NCI-H82 treated with DMSO at 0.1 percent for 48 hours (cell line): Measurements from ENCODE around the gene CTDSPL2.
"Not testable (repeated sequence)": the region's sequence is repeated elsewhere in the genome, so short reads cannot be mapped to it uniquely, and the experiment has no call there.

Experiments used
- DNase-seq: peaks from one replicate; lab custom pipeline; 2025; ENCODE audit not compliant: unreplicated experiment; lab: John Stamatoyannopoulos, UW

CTDSPL2 gene

DNA sequence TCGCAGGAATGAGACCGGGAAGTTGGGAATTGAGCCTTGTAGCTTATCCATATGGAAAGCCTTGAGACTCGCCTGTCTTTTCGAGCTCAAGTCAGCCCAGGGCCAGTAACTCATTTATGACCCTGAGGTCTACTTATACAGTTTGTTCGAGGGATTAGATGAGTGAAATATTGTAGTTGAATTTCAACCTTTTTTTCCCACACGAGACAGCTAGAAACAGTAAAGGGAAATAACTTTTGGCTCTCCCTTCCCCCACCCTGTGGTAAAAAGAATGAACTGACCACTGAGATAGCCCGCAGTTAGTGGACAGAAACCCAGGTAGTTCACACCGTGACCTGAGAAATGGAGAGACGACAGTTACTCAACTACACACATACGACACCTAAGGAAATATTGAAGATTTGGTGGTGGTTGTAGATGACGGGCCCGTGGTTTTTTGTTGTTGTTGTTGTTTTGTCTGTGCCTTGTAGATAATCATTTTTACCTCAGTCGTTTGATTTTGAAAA lies 110.4 kb downstream of the CTDSPL2 start:
- no peak for DNase-seq

DNA sequence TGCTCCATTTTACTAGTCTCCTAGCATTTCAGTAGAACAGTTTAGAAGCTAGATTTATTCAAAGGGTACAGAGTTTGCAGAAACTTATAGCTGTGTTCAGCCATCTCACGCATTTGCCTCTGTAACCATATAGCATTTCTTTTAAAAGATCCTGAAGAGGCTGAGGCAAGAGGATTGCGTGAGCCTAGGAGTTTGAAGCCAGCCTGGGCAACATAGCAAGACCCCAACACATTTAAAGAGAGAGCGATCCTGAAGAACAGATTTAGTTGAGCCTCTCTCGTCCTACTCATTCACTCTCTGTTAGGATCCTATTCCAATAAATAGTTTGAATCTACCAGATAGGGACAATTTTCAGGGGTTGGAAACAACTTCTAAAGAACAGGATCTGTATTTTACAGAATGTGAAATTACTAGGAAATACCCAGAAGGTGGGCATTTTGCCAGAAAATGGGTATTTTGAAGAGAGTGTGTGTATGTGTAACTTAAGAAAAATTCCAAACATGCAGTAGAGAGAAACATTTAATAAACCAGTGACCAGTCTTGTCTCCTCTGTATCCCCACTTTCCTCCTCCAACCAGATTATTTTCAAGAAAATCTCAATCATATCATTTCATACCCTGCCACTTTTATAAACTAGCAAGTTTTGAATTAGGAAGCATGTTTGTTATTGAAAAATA lies 114.0 kb downstream of the CTDSPL2 start:
- no peak for DNase-seq

DNA sequence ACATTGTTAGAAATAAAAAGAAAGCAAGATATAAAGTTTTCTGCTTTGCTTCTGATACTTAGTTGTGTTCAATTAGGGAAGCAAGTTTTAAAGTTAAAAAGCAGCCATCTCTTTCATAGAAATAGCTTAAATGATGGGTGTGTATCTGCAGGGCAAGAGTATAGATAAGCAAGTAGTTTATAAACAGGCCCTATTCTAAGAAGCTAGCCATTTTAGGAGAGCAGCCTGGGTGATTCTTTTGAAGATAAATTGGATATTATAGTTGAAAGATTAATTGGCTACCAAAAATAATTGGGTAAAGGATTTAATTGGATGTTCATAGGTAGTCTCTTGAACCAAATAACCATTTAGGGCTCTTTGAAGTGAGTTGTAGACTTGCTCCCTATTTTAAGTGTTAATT lies 115.2 kb downstream of the CTDSPL2 start:
- no peak for DNase-seq

DNA sequence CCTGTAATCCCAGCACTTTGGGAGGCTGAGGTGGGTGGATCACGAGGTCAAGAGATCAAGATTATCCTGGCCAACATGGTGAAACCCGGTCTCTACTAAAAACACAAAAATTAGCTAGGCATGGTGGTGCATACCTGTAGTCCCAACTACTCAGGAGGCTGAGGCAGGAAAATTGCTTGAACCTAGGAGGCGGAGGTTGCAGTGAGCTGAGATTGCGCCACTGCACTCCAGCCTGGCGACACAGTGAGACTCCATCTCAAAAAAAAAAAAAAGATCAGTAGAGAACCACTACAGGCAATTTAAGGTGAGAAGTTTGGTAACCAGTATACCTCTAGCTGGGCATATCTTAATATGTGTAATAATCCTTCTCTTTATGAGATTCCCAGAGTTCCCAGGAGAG lies 117.3 kb downstream of the CTDSPL2 start:
- not testable (repeated sequence) for DNase-seq

DNA sequence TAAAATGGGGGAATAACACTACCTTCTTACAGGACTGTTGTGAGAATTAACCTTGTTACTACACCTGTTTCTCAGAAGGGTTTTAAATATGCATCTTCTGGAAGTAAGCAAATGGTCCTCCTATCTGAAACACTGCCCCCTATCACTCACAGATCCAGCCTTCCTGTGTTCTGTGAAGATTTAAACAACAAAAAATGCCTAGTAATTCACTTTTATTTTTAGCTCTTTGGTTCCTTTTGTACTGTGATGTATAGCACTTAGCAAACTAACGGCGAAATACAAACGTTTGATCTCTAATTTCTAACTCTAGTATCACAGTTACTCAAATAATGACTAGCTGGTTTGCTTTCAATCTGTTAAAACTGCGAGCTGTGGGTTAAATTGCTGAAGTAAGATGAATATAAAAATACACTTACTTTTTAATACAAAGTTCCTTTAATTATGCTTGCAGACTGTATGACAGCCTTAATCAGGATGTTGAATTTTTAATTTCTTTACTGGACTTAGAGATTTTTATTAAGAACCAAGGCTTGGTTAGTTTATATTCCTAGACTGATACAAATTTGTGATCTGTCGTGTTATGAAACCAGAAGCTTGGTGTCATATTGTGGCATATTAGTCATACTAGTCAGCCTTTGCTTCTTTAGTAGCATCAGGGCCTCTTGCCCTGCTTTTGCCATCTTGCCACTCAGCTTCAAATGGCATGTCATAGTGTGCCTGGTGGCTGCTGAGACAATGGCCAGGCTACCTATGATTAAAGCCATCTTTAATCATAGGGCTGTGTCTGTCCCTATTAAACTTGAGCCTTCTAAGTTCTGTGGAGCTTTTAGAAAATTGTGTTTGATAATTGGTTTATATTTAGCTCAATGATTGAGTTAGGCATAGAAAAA lies 118.7 kb downstream of the CTDSPL2 start:
- DNase-seq = no peak

DNA sequence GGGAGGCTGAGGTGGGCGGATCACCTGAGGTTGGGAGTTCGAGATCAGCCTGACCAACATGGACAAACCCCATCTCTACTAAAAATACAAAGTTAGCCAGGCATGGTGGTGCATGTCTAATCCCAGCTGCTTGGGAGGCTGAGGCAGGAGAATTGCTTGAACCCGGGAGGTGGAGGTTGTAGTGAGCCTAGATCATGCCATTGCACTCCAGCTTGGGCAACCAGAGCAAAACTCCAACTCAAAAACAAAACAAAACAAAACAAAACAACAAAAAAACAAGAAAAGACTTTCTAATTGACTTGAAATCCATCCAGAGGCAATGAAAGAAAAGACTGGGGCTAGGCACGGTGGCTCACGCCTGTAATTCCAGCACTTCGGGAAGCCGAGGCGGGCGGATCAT lies 121.7 kb downstream of the CTDSPL2 start:
- not testable (repeated sequence) for DNase-seq

DNA sequence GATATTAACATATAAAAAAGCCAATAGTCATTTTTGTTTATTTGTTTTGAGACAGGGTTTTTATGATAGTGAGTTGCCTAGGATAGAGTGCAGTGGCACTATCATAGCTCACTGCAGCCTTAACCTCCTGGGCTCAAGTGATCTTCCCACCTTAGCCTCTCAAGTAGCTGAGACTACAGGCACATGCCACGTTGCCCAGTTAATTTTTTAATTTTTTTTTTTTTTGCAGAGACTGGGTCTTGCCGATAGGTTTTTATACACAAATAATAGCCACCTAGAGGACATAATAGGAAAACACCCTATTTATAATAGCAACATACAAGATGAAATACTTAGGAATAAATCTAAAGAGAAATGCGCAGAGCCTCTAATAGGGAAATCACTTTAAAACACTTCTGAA lies 122.8 kb downstream of the CTDSPL2 start:
- DNase-seq = no peak

DNA sequence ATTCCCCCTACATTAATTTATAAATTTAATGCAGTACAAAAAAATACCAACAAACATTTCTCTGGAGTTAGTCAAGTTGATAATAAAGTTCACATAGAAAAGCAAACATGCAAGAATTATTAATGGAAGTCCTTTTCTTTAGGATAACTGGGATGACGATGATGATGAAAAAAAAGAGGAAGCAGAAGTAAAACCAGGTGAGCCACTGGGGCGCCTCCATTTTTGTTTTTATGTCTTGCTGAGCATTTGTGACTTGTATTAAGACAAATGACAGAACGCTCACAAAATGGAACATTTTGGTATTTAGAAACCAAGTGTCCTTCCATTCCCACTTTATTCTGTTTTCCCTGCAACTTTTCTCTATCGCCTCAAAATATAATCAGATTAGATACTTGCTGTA lies 123.3 kb downstream of the CTDSPL2 start:
- no peak for DNase-seq

DNA sequence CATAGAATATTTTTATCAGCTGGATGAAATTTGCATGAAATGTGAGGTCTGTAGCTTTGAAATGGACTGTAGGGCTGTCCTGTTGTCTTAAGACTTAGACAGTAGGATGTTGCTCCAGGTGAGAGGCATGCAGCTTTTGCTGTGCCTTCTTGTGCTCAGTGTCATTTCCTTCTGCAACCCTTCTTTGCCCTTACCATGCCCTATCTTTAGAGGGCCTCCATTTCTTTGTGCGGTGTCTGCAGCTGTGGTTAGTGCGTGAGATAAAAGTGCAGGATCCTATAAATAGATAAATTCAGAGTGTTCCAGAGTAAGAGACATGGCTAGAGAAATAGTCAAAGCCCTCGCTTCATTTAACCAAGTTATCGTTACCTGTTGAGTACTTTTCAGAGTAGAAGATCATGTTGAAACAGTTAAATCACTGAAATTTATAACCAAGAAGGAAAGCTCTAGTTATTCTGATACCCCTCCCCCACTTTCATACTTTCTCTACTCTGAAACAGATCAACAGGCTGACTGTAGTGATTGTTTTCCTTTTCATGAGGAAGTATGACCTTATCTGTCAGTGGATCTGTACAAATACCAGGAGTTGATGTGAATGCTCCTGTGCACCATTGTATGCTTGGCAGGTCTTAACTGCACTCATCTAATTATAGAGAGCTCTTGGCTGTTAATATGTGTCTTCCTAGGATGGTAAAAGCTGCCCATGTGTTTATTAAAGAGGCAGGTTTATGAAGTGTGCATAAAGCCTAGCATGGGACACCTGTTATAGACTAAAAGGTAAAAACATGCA lies 127.7 kb downstream of the CTDSPL2 start:
- no peak for DNase-seq

DNA sequence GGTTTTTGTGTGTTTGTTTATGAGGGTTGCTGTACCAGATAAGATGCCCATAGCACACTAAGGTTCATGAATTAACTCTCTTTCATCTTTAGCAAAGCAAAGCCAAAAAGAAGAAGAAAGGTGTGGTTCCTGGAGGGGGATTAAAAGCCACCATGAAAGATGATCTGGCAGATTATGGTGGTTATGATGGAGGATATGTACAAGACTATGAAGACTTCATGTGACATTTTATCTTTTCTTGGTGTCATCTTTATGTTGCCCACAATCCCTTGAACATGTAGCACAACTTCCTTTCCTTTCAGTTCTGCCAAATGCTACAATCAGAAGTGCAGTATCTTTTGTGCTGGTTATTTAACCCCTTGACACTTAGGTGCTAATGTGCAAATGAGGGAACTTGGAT lies 133.5 kb downstream of the CTDSPL2 start:
- DNase-seq = not testable (repeated sequence)

DNA sequence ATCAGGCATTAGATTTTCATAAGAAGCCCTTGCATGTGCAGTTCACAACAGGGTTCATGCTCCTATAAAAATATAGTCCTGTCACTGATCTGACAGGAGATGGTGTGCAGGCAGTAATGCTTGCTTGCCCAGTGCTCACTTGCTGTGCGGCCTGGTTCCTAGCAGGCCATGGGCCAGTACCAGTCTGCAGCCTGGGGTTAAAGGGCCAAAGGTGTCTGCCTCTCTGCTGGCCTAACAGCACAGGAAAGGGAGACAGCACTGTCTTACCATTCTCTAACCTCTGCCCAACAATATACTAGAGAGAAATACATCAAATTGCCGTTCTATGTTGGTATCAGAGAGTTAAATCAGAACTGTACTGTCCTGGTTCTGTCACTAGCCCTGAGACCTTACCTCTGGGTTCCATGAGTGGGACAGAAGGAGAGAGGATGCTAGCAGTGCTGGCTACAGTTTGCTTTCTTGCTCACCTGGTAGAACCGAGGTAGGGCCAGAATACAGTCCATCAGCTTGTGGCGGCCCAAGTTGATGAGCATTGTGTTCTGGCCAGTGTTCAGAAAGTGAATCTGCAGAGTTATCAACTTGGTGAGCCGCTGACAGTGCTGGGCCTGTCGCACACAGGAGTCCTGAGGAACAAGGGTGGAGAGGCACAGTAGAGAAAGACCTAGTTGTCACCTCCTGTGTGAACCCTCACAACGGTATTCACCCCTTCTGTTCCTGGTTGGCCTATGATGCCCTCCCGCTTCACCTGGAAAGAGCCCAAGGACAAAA lies 138.1 kb downstream of the CTDSPL2 start:
- DNase-seq = no peak

DNA sequence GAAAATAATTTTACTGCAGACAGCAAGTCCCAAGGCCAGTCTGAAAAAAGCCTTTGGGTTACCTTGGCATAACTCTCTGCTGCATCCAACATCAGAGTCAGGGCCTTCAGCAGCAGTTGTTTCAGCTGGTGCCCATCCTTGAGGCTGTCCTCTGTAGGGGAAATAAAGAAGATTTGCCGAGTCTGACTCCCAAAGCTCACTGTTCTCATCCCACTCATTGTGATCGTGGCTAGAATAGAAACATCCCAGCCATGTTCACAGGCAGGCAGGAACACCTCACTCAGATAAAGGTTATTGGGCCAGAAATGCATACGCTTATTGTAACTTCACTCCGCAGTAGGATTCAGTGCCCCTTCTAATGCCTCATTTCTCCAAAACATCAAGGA lies 138.7 kb downstream of the CTDSPL2 start:
- DNase-seq = no peak

DNA sequence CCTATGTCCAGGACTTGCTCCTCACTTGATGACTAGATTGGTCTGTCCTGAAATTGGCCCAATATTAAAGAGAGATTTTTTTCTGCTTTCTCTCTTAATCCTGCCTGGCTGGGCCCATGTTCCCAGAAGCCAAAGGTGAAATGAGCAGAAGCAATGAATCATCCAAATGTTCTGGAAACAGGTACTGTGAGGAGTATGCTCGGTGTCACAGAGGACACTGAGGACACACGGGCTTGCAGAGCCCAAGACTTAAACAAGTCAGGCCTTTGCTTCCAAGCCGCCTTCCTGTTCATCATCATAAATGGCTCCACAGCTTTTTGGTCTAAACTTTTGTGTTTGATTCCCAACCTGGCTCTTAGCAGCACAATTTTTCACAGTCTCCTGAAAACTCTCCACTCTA lies 140.9 kb downstream of the CTDSPL2 start:
- DNase-seq = no peak

DNA sequence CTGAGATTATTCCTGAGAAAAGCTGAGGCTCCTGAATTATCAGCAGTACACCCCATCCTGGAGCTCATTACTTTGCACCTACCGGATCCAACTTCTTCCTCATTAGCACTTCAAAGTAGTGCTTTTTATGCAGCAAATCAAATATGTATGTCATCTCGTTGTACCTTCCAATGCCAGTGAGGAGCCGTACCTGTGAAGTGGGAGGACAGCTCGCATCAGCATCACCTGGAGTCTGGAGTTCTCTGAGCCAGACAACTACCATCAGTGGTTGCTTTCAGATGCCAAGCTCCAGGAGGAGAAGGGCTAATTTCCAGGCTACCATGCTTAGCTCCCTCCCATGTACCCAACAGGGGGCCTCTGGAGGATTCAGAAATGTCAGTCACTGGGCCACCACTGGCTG lies 141.9 kb downstream of the CTDSPL2 start:
- no peak for DNase-seq

DNA sequence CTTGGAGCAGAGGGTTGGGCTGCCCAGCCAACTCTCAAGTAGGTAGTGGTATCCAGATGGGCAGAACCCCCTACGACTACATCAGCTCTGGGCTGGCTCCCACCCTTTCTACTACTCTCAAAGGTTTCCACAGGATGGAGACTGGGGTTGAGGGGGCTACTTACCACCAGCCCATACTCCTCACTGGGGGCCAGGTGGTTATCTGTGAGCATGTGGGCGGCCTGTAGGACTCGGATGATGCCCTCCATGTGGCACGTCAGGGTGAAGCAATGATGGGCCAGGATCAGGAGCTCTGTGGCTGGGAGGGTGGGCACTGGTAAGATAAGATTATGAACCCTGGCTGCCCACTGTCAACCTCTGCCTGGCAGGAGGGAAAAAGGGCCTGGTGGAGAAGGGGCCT lies 142.9 kb downstream of the CTDSPL2 start:
- no peak for DNase-seq

DNA sequence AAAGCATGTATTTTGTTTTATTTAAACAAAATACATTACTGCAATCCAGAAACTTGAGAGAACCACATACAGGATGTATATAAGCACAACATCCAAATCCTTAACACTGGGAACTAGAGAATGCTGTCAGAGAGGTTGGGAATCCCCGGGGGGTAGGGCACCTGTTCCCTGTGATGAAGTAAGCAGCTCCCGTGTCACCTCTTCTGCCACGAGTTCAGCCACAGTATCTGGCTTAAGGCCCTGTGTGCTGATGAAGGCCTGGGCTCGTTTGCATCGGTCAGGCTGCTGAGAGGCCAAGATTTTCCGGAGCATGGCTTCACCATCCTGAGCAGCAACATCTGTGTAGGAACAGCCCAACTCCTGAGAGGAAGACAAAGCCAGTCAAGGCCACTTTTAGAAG lies 146.0 kb downstream of the CTDSPL2 start:
- DNase-seq = no peak

DNA sequence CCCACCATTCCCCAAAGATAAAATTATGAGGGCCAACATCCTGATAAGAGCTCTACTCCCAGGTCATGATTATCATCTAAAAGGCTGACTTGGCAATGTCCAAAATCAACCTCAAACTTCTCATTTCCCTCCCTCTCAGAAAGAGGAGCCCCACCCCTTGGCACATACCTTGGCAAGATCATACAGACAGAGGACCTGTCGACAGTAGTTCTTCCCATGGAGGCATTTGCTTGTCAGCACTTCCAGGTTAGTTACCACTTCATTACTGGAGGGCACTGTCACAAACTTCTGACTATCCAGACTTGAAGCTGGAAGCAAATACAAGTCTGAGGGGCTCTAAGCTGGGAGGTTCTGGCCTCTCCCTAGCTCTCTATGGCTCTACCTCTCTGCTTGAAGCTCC lies 147.3 kb downstream of the CTDSPL2 start:
- no peak for DNase-seq
